Measurements from ENCODE around the gene HSPA9.

HSPA9 gene

DNA sequence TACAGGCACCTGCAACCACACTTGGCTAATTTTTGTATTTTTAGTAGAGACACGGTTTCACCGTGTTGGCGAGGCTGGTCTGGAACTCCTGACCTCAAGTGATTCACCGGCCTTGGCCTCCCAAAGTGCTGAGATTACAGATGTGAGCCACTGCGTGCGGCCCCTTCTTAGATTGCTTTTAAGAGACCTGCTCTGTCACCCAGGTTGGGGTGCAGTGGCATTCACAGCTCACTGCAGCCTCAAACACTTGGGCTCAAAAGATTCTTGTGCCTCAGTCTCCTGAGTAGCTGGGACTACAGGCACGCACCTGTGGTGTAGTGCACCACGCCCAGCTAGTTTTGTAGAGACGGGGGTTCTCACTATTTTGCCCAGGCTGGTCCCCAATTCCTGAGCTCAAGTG lies 11.0 kb downstream of the HSPA9 start:
- in situ Hi-C loops (cut with MboI; ENCODE audit: low sequenced_read_pairs), result no loop called here

DNA sequence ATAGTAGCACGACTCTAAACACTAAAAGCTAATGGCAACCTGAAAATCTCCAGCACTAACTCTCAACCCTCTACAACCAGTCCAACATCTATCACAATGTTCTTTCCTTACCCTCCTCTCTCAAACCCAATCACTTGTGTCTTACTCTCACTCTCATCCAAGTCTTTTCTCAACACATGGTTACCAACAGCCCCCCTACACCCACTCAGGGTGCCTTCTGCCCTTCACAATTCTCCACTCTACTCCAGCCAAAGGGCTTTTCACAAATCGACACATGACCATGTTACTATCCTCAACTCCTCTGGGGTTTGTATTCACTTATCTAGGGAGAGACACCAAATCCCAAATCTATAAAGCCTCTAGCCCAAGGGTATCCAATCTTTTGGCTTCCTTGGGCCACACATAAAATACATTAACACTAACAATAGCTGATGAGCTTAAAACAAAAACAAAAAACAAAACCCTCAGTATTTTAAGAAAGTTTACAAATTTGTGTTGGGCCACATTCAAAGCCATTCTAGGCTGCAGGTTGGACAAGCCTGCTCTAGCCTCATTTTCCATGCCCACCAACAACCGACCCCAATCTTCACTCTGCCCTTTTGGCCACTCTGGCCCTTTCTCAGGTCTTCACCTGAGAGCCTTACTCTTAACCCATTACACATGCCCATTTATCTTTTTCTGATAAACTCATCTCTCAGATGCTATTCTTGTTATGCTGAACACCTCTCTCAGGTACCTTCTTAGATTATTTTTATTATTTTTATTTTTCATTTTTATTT lies 11.7 kb downstream of the HSPA9 start:
- in situ Hi-C loops (cut with MboI; ENCODE audit: low sequenced_read_pairs), result no loop called here

GRCh38 chr5:138560971-138561370 lies 14.2 kb downstream of the HSPA9 start:
- in situ Hi-C loops (cut with MboI; ENCODE audit: low sequenced_read_pairs), result no loop called here

GRCh38 chr5:138559937-138560336 lies 15.3 kb downstream of the HSPA9 start:
- in situ Hi-C loops (cut with MboI; ENCODE audit: low sequenced_read_pairs), result no loop called here

DNA sequence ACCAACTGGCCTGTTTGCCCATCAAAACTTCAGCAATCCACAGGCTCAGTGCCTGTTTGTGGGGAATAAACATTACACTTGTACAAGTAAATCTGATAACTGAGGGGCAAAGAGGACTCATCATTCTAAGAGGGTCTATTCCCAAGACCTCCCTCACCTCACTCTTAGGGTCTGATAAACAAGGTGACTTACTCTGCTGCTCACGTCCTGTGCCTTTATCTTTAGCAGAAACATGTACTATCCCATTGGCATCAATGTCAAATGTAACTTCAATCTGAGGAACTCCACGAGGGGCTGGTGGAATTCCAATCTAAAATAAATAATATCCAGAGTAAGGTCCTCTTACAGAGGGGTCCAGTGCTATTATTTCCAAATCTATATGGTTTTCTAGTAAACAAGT lies 17.5 kb downstream of the HSPA9 start:
- in situ Hi-C loops (cut with MboI; ENCODE audit: low sequenced_read_pairs), result no loop called here

GRCh38 chr5:138554143-138554542 lies 21.1 kb downstream of the HSPA9 start:
- in situ Hi-C loops (cut with MboI; ENCODE audit: low sequenced_read_pairs), result no loop called here

DNA sequence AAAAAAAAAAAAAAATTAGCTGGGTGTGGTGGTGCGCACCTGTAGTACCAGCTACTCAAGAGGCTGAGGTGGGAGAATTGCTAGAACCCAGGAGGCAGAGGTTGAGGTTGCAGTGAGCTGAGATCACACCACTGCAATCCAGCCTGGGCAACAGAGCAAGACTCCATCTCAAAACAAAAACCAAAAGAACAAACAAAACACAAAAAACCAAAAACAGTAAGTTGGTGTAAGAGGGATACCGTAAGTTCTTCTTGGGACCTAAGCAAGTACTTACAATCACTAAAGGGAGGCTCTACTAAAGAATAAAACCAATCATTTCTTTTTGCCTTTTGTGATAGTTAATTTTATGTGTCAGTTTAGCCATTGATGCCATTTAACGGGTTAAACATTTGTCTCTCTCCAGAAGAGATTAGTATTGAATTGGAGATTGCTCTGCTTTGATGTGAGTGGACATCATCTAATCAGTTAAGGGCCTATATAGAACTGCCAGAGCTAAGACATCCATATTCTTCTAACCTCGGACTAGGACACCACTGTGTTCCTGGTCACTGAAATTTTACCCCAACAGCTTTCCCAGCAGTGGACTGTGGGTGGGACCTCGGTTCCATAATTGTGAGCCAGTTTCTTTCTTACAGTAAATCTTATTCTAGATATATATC lies 21.6 kb downstream of the HSPA9 start:
- in situ Hi-C loops (cut with MboI; ENCODE audit: low sequenced_read_pairs), result no loop called here

DNA sequence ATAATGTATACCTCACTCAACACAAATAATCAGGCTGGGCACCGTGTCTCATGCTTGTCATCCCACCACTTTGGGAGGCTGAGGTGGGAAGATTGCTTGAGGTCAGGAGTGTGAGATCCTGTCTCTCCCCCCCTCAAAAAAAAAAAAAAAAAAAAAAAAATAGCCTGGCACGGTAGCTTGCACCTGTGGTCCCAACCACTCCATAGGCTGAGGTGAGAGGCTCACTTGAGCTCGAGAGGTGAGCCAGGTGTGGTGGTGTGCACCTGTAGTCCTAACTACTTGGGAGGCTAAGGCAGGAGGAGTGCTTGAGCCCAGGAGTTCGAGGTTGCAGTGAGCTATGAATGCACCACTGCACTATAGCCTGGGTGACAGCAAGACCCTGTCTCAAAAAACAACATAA lies 22.5 kb downstream of the HSPA9 start:
- in situ Hi-C loops (cut with MboI; ENCODE audit: low sequenced_read_pairs), result no loop called here

GRCh38 chr5:138549414-138549813 lies 25.8 kb downstream of the HSPA9 start:
- in situ Hi-C loops (cut with MboI; ENCODE audit: low sequenced_read_pairs), result no loop called here

DNA sequence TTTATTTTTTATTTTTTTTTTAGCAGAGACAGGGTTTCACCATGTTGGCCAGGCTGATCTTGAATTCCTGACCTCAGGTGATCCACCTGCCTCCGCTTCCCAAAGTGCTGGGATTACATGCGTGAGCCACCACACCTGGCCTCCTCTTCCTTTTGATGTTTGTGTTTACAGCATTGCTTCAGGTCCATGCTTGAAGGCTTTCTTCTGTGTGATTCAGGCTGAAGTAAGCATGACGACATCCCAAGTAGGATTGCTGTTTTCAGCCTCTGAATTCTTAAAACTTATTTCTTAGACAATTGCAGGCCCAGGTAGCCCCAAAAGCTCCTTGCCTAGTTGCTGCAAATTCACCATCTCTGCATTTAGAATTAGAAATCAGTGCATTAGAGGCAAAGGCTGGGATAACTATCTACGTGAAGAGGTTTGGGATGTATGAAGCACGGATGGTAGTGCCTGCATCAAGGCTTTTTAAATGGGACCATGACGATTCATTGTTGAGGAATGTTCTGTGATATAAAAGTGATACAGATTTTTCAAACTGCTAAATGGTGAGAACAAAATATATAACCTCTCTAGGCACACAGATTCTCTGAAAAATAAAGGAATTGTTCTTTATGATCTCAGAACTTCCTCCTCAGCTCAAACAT lies 29.2 kb downstream of the HSPA9 start:
- in situ Hi-C loops (cut with MboI; ENCODE audit: low sequenced_read_pairs), result no loop called here

DNA sequence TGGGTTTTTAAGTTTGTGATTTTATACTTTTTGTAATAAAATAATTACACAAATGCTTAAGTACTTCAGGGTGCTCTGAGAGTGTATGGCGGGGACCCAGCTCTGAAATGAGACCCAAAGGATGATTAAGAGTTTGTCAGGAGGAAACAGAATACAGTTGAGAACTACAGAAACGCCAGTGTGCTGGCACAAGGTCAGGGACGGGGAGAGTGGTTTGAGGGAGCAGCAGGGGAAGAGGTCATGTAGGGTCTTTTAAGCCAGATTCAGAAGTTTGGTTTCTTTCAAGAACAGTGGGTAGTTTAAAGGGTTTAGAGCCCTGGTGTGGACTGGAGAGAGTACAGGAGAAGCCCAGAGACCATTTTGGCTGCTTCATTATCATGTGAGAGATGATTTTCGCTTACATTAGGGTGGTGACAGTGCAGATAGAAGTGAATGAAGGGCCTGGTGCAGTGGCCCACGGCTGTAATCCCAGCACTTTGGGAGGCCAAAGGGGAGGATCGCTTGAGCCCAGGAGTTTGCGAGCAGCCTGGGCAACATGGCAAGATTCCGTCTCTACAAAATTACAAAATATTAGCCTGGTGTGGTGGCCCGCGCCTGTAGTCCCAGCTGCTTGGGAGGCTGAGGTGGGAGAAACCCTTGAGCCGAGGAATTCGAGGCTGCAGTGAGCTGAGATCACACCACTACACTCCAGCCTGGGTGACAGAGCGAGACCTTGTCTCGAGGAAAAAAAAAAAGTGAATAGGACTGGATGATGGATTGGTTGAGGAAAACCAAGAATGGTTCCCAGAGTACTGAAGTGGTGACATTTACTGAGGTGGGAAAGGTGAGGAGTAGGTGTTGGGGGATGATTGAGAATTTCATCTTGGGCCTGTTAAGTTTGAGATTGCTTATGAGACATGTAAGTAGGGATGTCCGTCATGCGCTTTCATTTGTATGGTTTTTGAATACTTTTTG lies 30.7 kb downstream of the HSPA9 start:
- in situ Hi-C loops (cut with MboI; ENCODE audit: low sequenced_read_pairs), result no loop called here

DNA sequence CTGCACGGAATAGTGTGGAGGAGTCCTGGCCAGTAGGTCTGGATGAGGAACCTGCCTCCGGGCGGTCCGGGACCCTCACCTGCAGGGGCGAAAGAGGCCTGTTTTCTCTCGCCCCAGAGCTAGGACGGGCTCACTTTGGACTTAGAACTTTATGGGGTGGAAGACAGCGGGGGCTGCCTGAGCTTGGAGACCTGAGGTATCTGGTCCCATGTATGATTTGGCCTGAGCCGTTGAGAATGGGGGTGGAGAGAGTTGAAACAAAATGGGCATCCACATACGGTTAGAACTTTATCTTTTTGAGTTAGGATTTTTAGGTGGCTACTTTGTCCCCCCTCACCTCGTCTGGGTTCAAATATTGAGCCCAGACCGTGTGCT lies 31.5 kb downstream of the HSPA9 start:
- in situ Hi-C loops (cut with MboI; ENCODE audit: low sequenced_read_pairs), result no loop called here

DNA sequence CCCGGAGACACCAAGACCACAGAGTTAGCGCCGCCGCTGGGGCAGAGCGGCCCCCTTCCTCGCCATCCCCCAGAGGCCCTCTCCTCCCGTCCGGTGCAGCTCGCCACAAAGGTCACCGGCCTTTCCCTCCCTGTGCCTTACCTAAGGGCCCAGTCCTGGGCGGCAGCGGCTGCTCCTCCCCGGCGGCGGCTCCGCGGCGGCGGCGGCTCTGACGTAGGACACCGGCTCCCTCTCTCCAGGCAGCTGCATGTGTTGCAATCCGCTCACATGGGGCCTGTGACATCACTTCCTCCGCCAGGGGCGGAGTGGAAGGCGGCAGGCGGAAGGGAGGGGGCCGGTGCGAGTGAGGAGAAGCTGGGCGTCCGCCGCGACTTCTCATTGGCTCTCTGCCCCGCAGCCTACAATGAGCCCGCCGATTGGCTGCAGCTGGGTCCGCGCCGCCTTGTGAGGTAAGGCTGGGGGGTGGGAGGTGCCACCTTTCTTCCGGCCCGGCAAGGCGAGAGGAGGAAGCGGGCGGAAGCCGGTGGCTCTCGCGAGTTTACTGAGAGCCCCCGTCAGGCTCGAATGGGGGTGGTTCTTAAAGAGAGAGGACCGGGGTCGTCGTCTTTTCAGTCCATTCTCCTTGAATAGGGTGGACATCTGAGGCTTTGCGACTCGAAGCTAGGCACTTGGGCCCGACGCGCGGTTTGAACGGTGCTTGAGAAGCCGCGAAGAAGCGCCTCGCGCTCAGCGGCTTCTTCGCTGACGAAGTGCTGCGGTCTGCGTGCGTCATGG lies 32.1 kb downstream of the HSPA9 start, which contains the start of gene ETF1:
Gene ETF1, minus strand, starts transcription at position 281 of the 774 bp plus-strand sequence. CDS start 318 bp downstream, outside the sequence.
- in situ Hi-C loops (cut with MboI; ENCODE audit: low sequenced_read_pairs), result no loop called here

- in situ Hi-C loops (cut with MboI; ENCODE audit: low sequenced_read_pairs), result no loop called here
Observed at GRCh38 chr5:138542180-138542955, 32.8 kb downstream of the HSPA9 start.

- in situ Hi-C loops (cut with MboI; ENCODE audit: low sequenced_read_pairs), result no loop called here
Observed at GRCh38 chr5:138541511-138542179, 33.6 kb downstream of the HSPA9 start.

- in situ Hi-C loops (cut with MboI; ENCODE audit: low sequenced_read_pairs), result no loop called here
Observed at GRCh38 chr5:138539791-138540190, 35.4 kb downstream of the HSPA9 start.

DNA sequence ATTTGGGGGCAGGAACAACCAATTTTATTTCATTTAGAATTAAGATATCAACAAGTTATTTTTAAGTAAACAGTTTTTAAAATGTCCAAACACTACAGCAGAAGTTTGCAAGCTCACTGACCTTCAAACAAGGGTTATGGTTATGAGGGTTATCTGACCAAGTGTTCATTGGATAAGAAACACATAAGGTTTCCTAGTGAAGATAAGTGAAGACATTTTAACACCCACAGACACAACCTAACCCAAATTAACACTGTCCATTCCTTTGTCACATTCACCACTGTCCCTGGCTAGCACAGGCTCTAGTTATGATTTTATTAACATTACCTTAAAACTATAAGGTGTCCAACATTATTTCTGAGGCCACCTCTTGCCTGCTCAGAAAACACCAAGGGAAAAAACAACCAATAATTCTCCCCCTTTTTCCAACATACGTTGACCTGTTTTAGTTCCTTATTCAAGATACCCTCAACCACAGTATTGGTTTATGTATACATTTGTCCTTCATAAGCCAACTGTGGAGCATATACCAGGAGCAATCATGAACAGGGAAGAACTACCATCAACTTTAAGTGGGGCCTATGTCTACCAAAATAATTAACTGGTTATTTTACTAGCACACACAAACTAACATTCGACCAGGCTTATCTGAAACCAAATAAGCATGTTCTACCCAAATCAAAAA lies 36.1 kb downstream of the HSPA9 start:
- in situ Hi-C loops (cut with MboI; ENCODE audit: low sequenced_read_pairs), result no loop called here

DNA sequence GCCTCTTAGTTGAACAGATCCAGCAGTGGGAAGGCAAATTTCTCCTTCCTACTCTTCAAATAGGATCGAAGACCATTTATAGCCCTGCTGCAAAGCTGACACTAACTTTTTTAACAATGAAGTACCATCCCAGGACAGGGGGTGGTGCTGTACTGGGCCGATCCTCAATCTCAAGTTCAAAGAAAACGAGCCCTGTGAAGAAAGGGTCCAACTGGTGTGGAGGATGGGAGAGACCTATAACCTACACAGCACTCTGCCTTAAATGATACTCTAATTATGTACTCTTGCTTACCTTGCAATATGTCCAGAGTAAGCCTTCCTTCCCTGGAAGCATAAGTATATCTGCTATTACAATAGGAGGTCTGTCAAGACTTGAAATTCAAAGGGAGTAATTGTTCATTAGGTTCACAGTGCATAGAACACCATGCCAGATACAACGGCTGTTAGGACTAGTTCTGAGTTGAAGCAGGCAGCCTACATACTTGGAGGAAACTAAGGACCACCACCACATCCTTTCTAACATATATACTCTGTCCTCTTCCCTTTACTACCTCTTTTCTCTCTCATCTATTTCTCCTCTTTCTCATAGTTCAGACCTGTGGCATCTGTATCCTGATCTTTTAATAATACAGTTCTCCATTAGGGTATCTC lies 38.4 kb downstream of the HSPA9 start:
- in situ Hi-C loops (cut with MboI; ENCODE audit: low sequenced_read_pairs), result no loop called here

All from hTERT RPE-1 (cell line).